A673 (cell line): ENCODE results near the gene BASP1.

Experiments used
- CTCF ChIP-seq: fragments of 300-800, 200-600 bp; sonication (generic); conservative IDR thresholded peaks from 2 replicates; pipeline ENCODE4 v1.5.1; 2017; ENCODE audit warnings: low read depth, mild to moderate bottlenecking, antibody characterized with exemption, low read length, moderate library complexity, mixed read lengths
- EZH2 ChIP-seq: fragments of 200-600 bp; sonication (generic); IDR thresholded peaks from 2 replicates; pipeline ENCODE4 v1.6.1; 2017; ENCODE audit warnings: borderline replicate concordance, low read depth, mild to moderate bottlenecking, mixed read lengths, antibody characterized with exemption, low read length; ENCODE audit not compliant: poor library complexity, severe bottlenecking

- TF ChIP-seq CTCF, result no peak
- TF ChIP-seq EZH2, result no peak
Measured at GRCh38 chr5:17219006-17219422, 1.6 kb downstream of the BASP1 start.
